ENCODE results near the gene NBEA.
"Not testable (repeated sequence)": the region's sequence is repeated elsewhere in the genome, so short reads cannot be mapped to it uniquely, and the experiment has no call there.

The NBEA gene, protein sequence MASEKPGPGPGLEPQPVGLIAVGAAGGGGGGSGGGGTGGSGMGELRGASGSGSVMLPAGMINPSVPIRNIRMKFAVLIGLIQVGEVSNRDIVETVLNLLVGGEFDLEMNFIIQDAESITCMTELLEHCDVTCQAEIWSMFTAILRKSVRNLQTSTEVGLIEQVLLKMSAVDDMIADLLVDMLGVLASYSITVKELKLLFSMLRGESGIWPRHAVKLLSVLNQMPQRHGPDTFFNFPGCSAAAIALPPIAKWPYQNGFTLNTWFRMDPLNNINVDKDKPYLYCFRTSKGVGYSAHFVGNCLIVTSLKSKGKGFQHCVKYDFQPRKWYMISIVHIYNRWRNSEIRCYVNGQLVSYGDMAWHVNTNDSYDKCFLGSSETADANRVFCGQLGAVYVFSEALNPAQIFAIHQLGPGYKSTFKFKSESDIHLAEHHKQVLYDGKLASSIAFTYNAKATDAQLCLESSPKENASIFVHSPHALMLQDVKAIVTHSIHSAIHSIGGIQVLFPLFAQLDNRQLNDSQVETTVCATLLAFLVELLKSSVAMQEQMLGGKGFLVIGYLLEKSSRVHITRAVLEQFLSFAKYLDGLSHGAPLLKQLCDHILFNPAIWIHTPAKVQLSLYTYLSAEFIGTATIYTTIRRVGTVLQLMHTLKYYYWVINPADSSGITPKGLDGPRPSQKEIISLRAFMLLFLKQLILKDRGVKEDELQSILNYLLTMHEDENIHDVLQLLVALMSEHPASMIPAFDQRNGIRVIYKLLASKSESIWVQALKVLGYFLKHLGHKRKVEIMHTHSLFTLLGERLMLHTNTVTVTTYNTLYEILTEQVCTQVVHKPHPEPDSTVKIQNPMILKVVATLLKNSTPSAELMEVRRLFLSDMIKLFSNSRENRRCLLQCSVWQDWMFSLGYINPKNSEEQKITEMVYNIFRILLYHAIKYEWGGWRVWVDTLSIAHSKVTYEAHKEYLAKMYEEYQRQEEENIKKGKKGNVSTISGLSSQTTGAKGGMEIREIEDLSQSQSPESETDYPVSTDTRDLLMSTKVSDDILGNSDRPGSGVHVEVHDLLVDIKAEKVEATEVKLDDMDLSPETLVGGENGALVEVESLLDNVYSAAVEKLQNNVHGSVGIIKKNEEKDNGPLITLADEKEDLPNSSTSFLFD (N-terminal part only)

DNA sequence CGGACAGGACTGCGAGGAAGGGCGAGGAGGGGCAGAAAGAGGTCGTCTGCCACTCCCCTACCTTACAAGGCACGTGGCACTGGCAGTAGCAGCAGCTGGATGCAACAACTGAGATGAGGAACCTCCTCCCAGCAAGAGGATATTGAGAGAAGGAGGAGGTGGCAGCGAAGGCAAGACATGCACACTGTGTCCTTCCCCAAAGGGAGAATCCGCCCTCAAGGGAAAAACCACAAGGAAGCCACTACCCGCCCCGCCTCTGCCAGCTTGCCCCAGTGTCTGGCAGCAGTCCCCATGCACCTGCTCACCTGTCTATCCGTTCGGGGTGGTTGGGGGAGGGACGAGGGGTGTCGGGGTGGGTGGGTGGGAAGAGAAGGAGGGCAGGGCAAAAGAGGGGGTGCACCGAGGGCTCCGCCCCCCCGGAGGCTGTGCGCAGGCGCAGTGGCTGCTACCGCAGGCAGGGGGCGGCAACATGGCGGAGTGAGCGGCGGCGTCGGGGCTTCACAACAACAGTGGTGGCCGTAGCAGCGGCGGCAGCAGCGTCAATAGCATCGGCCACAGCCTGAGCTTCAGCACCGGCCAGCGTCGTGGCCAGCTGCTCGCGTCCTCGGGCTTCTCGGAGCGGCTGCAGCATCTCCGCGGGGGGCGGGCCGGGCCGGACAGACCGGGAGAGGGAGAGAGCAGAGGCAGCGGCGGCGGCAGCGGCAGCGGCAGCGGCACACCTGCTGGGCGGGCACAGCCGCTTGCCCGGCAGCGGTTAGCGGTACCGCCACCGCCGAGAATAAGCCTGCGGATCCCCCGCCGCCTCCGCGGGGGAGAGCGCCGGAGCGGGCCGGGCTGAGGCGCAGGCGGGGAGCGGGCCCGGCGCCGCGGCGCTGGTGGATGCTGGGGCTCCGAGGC is at the start of gene NBEA:
NBEA (plus strand) TSS at position 436 of the 897 bp plus-strand sequence. CDS start 551 bp downstream, outside the sequence.
- DNase-seq = peak; percentile 51 to 81

GRCh38 chr13:34894756-34895155 is 47.3 kb upstream of the NBEA start:
- no peak for DNase-seq

DNA sequence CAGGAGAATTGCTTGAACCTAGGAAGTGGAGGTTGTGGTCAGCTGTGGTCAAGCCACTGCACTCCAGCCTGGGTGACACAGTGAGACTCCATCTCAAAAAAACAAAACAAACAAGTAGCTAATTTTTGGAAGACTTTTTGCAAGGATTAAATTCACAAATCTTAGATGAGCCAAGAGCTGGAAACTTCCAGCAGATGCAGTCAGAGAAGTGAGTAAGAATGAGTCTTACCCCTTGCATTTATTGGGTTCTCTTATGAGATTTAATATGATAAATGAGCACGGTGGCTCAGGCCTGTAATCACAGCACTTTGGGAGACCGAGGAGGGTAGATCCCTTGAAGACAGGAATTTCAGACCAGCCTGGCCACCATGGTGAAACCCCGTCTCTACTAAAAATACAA is 44.9 kb upstream of the NBEA start:
- DNase-seq = no peak

DNA sequence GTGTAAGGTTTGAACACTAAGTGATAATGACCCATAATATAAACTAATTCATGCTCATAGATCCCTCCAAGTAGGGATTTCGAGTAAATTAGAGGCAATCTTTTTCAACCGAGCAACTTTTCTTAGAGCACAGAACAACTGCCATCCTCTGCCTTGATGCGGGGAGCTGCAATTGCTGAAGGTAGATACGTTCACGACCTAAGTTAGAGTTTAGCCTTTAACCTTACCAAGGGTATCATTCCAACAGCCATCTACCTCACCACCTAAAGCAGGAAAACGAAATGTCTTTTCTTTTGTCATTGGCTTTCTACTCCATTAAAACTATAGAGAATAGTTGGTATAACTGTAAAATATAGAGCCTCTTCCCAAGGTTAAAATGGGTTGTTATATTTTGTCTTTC is 42.2 kb upstream of the NBEA start:
- no peak for DNase-seq

DNA sequence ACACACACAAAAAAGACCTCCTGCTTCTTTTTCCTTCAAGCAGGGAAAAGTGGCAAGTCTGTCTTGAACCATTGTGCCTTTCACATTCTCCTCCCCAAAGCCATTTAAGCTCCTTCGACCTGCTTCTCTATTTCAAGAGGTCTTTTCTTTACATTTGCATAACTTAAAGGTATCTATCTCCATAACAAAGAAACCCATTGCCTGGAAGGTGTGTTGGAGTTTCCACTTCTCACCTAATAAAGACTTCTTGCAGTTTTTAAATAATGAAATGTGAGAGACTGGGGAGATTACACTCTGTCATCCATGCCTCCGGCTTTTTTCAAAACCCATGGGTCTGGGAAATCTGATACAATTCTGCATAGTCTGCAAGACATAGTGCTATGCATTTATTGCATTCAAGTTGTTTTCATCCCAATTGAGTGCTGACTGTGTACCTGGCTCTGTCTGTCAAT is 41.8 kb upstream of the NBEA start:
- DNase-seq = no peak

- DNase-seq = no peak
Observed at GRCh38 chr13:34901572-34901971, 40.5 kb upstream of the NBEA start.

DNA sequence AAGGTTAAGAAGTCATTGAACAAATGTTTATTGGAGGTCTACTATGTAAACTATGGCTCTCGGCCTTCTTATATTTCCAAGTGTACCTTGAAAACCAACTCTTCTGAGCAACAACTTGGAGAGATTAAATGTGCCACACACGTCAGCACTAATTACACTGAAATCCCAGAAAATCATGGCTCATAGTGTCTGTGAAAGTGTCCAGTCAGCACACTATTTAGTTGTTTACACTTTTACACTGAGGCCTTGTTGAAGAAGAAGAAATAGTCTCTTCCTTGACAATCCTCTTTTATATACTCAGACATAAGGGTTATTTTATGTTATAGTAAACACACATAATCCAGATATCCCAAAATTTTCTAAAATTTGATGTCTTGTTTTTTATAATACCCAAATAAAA is 30.9 kb upstream of the NBEA start:
- no peak for DNase-seq

DNA sequence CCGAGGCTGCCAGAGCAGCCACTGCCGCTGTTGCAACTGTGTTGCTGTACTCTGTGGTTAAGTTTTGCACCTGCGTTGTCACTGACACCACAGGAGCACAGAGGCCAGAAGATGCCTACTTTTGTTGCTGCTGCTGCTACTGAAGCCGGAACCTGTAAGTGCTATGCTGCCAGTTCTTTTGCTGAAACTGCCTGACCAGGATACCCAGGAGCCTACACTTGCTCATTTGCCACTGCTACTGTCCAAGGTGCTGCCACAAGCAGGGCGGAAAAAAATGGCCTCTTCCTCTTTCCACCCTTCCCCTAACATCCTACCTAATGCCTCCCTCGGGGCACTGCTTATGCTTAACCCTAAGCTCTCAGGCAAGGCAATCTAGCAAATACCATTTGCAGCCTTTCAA is 29.0 kb upstream of the NBEA start:
- no peak for DNase-seq

- no peak for DNase-seq
Observed at GRCh38 chr13:34914416-34914815, 27.7 kb upstream of the NBEA start.

- no peak for DNase-seq
Observed at GRCh38 chr13:34926508-34926907, 15.6 kb upstream of the NBEA start.

GRCh38 chr13:34928676-34929075 is 13.4 kb upstream of the NBEA start:
- not testable (repeated sequence) for DNase-seq

DNA sequence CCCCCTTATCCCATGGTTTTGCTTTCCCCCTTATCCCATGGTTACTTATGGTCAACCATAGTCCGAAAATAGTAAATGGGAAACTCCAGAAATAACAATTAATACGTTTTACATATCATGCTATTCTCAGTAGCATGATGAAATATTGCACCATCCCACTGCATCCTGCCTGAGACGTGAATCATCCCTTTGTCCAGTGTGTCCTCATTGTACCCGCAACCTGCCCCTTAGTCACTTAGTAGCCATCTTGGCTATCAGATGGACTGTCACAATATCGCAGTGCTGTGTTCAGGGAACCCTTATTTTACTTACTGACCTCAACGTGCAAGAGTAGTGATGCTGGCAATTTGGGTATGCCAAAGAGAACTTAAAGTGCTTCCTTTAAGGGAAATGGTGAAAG is 10.5 kb upstream of the NBEA start:
- DNase-seq = no peak

GRCh38 chr13:34933349-34933748 is 8.7 kb upstream of the NBEA start:
- no peak for DNase-seq

DNA sequence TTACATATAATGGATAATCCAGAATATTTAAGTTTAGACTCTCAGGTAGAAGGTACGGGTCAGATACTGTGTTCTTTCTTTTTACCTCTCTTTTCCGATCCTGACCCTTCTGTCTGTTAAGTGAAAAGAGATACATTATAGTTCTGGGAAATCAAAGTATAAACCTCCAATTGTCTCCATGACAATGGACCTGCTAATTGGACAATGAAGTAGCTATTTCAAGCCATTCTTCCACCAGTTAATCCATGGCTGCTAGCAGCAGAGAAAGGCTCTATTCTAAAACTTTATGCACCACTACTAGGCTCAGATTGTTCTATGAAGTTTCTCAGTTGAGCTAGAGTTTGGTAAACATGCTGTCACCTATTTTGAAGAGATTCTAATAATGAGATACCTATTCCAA is 8.3 kb upstream of the NBEA start:
- no peak for DNase-seq

GRCh38 chr13:34935841-34936240 is 6.2 kb upstream of the NBEA start:
- DNase-seq = no peak

DNA sequence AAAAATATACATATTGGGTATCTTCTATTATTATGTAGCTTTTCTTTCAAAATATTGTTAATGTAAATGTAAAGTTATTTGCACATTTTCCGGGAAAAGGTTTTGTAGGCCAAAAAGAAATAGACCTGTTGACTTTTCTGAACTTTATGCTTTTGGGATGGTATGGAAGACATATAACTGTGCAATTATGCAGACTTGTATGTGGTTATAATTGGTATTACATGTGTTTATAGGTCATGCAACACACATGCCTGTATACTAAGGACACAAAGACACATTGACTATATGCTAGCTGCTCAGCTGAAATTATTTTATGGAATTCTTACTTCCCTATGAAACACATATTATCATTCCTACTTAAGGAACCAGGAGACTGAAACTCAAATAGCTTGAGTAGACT is 2.3 kb upstream of the NBEA start:
- DNase-seq = no peak

GRCh38 chr13:34941436-34941834 is 635 bp upstream of the NBEA start:
- no peak for DNase-seq

GRCh38 chr13:34942732-34943435 is 814 bp downstream of the NBEA start:
- DNase-seq = peak; percentile 61 to 64

DNA sequence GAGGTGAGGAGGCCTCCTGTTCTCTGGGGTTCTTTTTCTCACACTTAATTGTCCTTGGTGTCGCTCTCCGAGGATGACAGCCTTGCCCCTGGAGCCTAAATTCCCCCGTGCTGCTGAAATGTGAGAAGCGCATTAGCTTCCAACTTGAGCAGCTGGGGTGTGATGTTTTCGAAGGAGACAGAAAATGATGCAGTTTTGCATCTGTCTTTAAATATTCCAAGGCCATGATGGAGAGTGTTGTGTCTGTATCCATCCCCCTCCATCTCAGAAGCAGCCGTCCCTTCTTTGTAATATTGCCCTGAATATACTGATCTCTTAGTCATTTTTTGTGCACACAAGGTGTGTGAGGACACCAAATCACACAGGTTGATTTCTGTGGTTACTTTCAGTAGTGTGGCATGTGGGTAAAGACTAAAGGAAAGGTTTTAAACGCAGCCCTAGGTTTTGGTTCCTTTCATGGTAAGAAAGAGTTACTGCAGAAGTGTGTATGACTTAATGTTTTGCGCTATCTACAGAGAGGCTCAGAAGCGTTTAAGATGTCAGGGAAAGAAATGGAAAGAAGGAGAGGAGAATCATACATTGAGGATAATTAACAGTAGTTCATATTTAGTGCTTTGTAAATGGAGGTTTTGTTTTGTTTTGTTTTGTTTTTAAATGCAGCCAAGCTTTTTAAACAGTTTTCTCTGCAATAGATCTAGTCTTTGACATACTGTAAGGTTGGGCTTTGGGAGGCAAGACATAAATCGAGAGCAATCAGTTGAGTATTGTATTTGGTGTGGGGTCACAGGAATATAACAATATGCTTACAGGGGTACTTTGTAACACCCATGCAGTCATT is 1.6 kb downstream of the NBEA start:
- DNase-seq = peak; percentile 61 to 73

GRCh38 chr13:34944274-34944634 is 2.2 kb downstream of the NBEA start:
- DNase-seq = no peak

- DNase-seq = peak in 1 of 2 experiments; percentile 9
Observed at GRCh38 chr13:34944751-34945150, 2.7 kb downstream of the NBEA start.
